NCI-H524 (cell line): ENCODE measurements around the gene UBN2.
"Not testable (repeated sequence)": the region's sequence is repeated elsewhere in the genome, so short reads cannot be mapped to it uniquely, and the experiment has no call there.

Source experiments
- DNase-seq, 2 experiments: peaks; one replicate each; lab custom pipeline; 2025; lab: John Stamatoyannopoulos, UW

The UBN2 gene

GRCh38 chr7:139230774-139231512 lies at the start of gene UBN2:
TSS of gene UBN2 (plus strand) at chr7:139231237. CDS start at chr7:139231485, 248 bp downstream.
- peak; percentile 92 to 96 for DNase-seq

GRCh38 chr7:139181404-139181803 lies 49.6 kb upstream of the UBN2 start:
- no peak for DNase-seq

- DNase-seq, result no peak
Measured at GRCh38 chr7:139182363-139182762, 48.7 kb upstream of the UBN2 start.

- DNase-seq, result no peak
Measured at GRCh38 chr7:139183251-139183650, 47.8 kb upstream of the UBN2 start.

- no peak for DNase-seq
Measured at GRCh38 chr7:139183878-139184338, 47.1 kb upstream of the UBN2 start.

GRCh38 chr7:139186146-139186545 lies 44.9 kb upstream of the UBN2 start:
- no peak for DNase-seq

GRCh38 chr7:139189357-139189756 lies 41.7 kb upstream of the UBN2 start:
- no peak for DNase-seq

- DNase-seq, result no peak
Measured at GRCh38 chr7:139192014-139192706, 38.9 kb upstream of the UBN2 start.

GRCh38 chr7:139200382-139200781 lies 30.7 kb upstream of the UBN2 start:
- no peak for DNase-seq

- no peak for DNase-seq
Measured at GRCh38 chr7:139203992-139204391, 27.0 kb upstream of the UBN2 start.

GRCh38 chr7:139205843-139206242 lies 25.2 kb upstream of the UBN2 start:
- DNase-seq, result no peak

- no peak for DNase-seq
Measured at GRCh38 chr7:139212133-139212532, 18.9 kb upstream of the UBN2 start.

- DNase-seq, result not testable (repeated sequence)
Measured at GRCh38 chr7:139213489-139213888, 17.5 kb upstream of the UBN2 start.

- no peak for DNase-seq
Measured at GRCh38 chr7:139218173-139218572, 12.9 kb upstream of the UBN2 start.

GRCh38 chr7:139224219-139224618 lies 6.8 kb upstream of the UBN2 start:
- DNase-seq, result no peak

- DNase-seq, result not testable (repeated sequence)
Measured at GRCh38 chr7:139224836-139225235, 6.2 kb upstream of the UBN2 start.

GRCh38 chr7:139225286-139226157 lies 5.5 kb upstream of the UBN2 start:
- not testable (repeated sequence) for DNase-seq

GRCh38 chr7:139226158-139226515 lies 4.9 kb upstream of the UBN2 start:
- not testable (repeated sequence) for DNase-seq

GRCh38 chr7:139226988-139227488 lies 4.0 kb upstream of the UBN2 start:
- DNase-seq, result not testable (repeated sequence)

- no peak for DNase-seq
Measured at GRCh38 chr7:139230023-139230422, 1.0 kb upstream of the UBN2 start.

- DNase-seq, result no peak
Measured at GRCh38 chr7:139230484-139230773, 608 bp upstream of the UBN2 start.
